Activated naive CD4-positive, alpha-beta T cell treated with anti-CD3 and anti-CD28 coated beads, Interleukin-2, amount 50 U/mL, for 16 hours (primary cell): ENCODE measurements around the gene STOM.

Experiments
- DNase-seq: peaks from one replicate; pipeline ENCODE4 v3.0.0-alpha.2; 2020

STOM gene

DNA sequence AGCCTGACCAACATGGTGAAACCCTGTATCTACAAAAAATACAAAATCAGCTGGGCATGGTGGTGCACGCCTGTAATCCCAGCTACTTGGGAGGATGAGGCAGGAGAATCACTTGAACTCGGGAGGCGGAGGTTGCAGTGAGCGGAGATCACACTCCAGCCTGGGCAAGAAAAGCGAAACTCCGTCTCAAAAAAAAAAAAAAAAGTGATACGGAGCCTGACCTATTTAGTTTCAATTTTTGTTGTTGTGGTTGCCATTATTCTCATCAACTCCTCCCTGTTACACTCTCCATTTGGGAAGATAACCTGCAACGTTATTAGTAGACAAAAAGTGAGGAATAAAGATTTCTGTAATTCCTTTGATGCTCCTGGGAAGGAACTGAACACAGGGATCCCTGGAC lies 1.3 kb downstream of the STOM start:
- DNase-seq, result no peak

GRCh38 chr9:121368138-121368522 lies 1.9 kb downstream of the STOM start:
- DNase-seq, result no peak

GRCh38 chr9:121367306-121368137 lies 2.5 kb downstream of the STOM start:
- no peak for DNase-seq

DNA sequence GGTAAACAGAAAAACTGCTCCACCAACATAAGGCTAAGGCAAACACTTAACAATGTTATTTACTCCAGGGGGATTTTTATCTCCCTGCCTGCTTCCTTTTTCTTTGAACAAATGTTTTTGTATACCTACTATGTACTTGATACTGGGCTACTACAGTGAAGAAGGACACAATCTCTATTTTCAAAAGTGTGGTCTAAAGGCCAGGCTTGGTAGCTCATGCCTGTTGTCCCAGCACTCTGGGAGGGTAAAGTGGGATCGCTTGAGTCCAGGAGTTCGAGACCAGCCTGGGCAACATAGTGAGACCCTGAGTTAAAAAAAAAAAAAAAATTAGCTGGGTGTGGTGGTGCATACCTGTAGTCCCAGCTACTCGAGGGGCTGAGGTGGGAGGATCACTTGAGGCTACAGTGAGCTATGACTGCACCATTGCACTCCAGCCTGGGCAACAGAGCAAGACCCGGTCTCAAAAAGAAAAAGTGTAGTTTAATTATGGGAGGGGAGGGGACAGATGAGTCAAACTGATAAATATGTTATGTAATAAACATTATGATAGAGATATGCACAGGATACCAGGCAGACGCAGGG lies 3.3 kb downstream of the STOM start:
- DNase-seq, result no peak

DNA sequence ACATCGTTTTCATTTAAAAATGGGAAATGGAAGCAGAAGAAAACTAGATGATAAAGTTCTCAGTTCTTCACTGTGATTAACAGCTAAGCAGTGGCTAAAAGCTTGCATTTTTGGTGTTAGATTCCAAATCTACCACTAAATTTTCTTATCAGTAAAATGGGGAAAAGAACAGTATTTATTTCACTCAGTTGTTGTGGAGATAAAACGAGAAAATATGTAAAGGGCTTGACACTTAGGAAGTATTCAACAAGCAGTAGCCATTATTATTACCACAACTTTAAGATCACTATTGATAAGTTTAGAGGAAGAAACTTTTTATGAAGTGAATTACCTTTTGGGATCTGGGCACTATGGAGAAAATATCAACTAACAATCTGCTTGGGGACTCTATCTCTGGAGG lies 4.5 kb downstream of the STOM start:
- no peak for DNase-seq

DNA sequence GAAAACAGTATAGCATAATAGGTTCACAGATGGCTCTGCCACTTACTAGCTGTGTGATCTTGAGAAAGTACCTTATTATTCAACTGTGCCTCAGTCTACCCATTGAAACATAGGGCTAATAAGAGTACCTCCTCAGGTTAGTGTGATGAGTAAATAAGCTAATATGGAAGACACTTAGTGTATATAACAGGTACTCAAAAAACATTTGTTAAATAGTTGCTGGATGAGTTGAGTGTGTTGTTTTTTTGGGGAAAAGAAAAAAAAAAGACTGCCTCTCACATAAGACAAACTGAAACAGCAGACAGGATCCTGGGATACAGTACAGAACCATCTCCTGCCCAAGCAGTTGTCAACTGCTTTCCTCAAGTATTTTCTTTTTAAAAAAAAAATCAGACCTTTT lies 5.2 kb downstream of the STOM start:
- DNase-seq, result no peak

- DNase-seq, result no peak
Observed at GRCh38 chr9:121364077-121364476, 6.0 kb downstream of the STOM start.

GRCh38 chr9:121363622-121363961 lies 6.5 kb downstream of the STOM start:
- DNase-seq, result no peak

- DNase-seq, result no peak
Observed at GRCh38 chr9:121362813-121363621, 7.0 kb downstream of the STOM start.

DNA sequence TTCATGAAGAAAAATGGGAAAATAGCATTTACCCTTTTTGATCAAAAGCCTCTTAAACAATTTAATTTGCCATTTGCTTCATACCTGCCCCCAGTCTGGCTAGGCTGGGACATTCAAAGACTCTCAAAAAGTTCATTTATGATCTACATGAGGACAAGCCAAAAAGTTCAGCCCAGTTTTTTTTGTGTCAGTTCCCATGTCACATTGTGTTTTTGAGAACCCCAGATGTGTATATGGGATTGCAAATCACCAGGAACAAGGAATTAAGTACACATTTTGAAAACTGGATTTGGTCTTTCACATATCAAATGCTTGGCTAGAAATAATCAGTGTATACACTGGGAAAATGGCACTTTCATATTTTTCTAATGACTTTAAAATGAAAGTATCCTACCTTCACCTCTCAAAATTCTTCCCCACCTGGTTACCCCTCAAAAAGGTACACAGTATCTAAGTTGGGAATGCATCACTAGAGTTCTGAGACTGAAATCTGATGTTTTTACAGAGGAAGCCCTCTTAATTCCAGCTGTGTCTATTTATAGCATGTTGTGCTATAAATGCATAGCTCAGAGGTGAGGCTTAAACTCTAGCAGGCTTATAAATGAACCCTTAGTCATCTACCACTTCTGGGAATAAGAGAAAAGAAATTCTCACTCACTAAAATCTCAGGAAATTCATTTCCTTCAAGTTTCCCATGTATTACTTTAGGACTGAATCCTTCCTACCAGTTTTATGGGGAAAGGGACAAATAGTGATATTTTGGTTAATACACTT lies 9.3 kb downstream of the STOM start:
- DNase-seq, result no peak

- DNase-seq, result no peak
Observed at GRCh38 chr9:121359351-121360294, 10.4 kb downstream of the STOM start.

DNA sequence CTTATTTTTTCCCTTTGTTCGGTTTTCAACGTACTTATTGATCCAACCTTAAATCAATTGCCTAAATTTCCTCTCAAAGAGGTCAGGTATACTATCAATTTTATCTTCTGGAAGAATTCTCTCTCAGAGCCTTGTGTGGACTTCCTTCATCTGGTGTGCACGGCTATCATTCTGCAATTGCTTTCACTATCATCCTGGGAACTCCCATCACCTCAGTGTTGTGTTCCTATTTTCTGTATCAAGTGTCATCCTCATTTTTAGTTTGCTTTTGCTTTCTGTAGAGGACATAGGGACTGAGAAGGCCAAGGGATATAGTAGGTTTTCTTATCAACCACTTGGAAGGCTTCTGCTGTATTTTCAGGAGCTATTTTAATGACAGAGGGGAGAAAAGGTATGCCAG lies 11.3 kb downstream of the STOM start:
- no peak for DNase-seq

GRCh38 chr9:121357011-121357410 lies 13.0 kb downstream of the STOM start:
- DNase-seq, result no peak

GRCh38 chr9:121354762-121355161 lies 15.3 kb downstream of the STOM start:
- DNase-seq, result no peak

GRCh38 chr9:121354141-121354540 lies 15.9 kb downstream of the STOM start:
- no peak for DNase-seq

GRCh38 chr9:121353241-121354061 lies 16.6 kb downstream of the STOM start:
- DNase-seq, result no peak

- DNase-seq, result no peak
Observed at GRCh38 chr9:121350993-121351561, 19.0 kb downstream of the STOM start.

- DNase-seq, result no peak
Observed at GRCh38 chr9:121350036-121350435, 20.0 kb downstream of the STOM start.

- no peak for DNase-seq
Observed at GRCh38 chr9:121349009-121349408, 21.0 kb downstream of the STOM start.

DNA sequence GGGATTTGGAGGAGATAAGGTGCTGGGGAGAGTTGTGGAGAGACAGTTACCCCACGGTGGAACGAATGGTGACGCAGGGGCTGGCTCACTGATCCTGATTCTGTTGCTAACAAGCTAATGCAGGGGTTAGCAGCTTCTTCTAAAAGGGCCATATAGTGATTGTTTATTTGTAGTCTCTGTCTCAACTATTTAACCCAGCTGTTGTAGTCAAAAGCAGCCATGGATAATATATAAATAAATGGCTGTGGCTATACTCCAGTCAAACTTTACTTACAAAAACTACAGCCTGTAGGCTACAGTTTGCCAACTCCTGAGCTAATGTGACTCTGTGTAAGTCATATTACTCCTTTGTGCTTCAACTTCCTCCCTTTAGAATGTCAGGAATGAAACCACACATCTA lies 21.8 kb downstream of the STOM start:
- no peak for DNase-seq

GRCh38 chr9:121345070-121345469 lies 25.0 kb downstream of the STOM start:
- DNase-seq, result no peak
